Occipital lobe (tissue), 2 donors: ENCODE results near the gene ZNF581. TPM values are rescaled to one million over a fixed set of nuclear protein-coding genes. Genes with fewer than 3 reads are reported as not detected.
A peak's percentile ranks its signal among the peaks of the same experiment; 100 is the strongest.

Experiments used
- DNase-seq: peaks from one replicate; lab custom pipeline; 2025; lab: John Stamatoyannopoulos, UW
- total RNA-seq: library from RNA; depleted of rRNA; stranded (reverse); fragments of >200 nt; gene quantifications from one replicate; pipeline ENCODE4 v1.2.3, GENCODE V29; 2014

Gene ZNF581
- total RNA-seq, 1 donor from 2014 or later = 5.6 TPM

DNA sequence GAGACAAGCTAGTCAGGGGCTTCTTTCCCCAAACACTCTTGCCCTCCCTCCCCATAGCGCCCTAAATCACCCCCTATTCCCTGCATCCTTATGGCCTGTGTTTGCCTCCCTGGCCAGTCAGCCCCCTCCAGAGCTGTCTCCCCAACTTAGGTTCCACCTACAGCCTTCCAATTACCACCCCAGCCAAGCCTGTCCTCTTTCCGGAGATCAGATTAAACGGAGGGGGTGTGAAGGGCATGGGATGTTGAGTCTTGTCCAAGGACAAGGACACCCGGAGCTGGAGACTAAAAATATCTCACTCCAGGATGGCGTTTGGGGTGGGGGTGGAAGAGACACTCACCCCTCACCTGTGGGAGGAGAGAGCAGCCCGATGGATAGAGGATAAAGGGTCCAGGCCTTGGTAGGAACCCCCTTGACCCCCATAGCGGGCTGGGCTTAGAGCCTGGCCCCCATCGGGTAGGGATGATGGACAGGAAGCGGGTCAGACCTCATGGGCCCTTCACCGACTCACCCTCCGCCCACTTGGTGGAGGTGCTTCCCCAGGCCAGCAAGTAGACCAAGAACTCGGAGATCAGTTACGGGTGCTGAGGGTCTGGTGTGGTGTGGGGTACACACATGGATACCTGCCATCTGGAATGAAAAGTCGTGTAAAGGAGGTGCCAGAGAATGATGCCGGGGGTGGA lies 32.0 kb upstream of the ZNF581 start:
- DNase-seq = no peak

DNA sequence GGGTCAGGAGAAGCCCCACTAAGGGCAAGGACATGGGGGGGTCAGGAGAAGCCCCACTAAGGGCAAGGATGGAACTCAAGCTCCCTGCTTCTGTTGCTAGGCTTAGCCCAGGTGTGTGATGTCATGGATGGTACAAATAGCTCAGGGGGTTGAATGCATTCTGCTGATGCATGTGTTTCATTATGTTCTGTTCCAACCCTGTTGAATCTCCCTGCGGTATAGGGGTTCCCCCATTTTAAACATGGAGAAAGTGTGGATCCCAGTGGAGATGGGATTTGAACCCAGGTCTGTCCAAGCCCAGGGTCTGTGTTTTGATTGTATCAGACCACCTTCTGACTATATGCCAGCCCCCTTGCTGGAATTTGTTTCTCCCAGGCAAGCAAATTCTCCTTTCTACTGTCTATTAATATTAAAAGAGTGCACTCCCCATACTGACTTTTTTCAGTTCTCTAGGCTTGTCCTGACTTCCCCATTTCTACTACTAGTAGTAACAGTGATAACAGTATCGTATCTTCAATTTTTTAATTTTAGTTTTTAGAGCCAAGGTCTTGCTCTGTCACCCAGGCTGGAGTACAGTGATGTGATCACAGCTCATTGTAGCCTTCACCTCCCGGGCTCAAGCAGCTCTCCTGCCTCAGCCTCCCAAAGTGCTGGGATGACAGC lies 31.3 kb upstream of the ZNF581 start:
- no peak for DNase-seq

DNA sequence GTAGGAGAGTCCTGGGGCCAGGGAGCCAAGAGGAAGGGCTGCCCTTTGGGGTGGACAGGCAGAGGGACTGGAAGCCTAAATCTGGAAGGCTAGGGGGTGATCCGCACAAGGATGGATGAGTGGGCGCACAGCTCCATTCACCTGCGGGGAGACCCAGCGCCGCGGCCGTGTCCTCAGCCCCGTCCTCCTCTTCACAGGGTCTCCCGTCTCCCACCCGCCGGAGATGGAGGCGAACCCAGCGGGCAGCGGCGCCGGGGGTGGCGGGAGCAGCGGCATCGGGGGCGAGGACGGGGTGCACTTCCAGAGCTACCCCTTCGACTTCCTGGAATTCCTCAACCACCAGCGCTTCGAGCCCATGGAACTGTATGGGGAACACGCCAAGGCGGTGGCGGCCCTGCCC lies 30.1 kb upstream of the ZNF581 start:
- no peak for DNase-seq

DNA sequence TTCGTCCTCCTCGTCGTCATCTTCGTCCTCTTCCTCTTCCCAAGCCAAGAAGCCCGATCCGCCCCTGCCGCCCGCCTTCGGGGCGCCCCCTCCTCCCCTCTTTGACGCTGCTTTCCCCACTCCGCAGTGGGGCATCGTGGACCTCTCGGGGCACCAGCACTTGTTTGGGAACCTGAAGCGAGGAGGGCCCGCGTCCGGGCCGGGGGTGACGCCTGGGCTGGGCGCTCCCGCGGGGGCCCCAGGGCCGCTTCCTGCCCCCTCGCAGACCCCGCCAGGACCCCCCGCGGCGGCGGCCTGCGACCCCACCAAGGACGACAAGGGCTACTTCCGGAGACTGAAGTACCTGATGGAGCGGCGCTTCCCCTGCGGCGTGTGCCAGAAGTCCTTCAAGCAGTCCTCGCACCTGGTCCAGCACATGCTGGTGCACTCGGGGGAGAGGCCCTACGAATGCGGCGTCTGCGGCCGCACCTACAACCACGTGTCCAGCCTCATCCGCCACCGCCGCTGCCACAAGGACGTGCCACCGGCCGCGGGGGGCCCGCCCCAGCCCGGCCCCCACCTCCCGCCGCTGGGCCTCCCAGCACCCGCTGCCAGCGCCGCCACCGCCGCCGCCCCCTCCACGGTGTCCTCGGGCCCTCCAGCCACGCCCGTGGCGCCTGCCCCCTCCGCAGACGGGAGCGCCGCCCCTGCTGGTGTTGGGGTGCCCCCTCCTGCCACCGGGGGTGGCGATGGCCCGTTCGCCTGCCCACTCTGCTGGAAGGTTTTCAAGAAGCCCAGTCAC lies 29.3 kb upstream of the ZNF581 start:
- no peak for DNase-seq

- DNase-seq = no peak
These were observed 28.5 kb upstream of the ZNF581 start for GRCh38 chr19:55614711-55615542.

- DNase-seq = no peak
These were observed 27.7 kb upstream of the ZNF581 start for GRCh38 chr19:55615543-55616394.

- DNase-seq = no peak
These were observed 27.0 kb upstream of the ZNF581 start for GRCh38 chr19:55616395-55616875.

DNA sequence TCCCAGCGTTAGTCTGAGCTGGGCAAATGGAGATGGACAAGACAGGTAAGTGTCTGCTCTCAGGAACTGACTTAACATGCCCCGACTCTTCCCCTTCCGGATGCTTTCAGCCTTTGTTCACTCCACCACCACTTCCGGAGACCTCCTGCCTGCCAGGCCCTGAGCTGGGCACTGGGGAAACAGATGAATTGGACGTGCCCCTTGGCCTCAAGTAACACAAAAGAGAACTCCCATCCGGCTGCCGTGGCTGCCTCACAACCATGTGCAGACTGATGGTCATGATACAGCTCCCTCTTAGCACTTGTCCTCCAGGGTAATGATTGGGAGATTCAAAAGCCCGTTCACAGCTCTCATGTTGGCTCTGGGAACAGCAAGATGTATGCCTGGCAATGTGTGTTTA lies 26.0 kb upstream of the ZNF581 start:
- DNase-seq = no peak

DNA sequence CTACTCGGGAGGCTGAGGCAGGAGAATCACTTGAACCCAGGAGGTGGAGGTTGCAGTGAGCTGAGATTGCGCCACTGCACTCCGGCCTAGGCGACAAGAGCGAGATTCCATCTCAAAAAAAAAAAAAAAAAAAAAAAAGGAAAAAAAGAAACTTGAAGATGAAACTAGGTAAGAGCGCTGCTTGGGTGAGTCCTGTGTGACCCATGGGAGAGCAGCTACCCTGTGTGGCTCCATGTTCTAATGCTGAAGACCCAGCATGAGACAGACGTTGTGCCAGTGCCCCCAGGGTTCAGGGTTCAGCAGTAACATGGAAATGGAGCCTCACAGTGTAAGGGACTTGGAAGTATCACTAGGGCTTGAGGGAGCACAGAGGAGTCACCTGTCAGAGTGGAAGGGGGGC lies 25.0 kb upstream of the ZNF581 start:
- DNase-seq = no peak

GRCh38 chr19:55619286-55619685 lies 24.2 kb upstream of the ZNF581 start:
- no peak for DNase-seq

DNA sequence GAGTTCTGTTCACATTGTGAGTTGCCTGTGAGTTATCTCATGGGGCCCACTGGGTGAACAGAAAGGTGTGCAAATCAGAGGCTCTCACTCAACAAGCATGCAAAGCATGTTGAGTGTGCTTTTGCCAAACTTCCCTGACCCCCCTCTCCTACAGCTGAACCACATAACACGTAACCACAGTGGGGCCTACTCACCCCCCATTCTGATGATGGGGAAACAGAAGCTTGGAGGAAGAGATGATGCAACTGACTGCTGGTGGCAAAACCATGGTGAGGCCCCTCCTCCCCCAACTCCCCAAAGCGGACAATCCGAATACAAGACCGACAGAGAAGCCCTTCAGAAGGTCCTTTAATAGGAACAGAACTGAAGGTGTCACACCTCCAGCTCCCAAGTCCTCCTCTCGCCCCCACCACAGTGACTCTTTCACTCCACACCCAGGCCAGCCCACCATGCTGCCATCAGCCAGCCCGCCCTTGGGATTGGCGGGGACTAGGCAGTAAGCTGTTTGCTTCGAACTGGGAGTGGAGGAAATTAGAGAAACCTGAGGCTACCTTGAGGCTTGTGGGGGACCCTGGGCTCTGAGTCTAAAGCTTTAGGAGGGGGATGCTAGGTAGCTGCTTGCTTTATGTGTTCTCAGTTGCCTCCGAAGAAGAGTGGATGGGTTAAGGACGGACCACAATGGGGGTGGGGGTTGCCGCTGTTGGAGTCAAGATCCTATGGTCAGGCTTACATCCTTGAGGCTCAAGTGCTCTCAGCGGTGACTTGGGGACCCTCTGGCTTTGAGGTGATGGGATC lies 22.8 kb upstream of the ZNF581 start:
- DNase-seq = no peak

GRCh38 chr19:55621205-55621672 lies 22.2 kb upstream of the ZNF581 start:
- no peak for DNase-seq

GRCh38 chr19:55621673-55622231 lies 21.7 kb upstream of the ZNF581 start:
- DNase-seq = no peak

DNA sequence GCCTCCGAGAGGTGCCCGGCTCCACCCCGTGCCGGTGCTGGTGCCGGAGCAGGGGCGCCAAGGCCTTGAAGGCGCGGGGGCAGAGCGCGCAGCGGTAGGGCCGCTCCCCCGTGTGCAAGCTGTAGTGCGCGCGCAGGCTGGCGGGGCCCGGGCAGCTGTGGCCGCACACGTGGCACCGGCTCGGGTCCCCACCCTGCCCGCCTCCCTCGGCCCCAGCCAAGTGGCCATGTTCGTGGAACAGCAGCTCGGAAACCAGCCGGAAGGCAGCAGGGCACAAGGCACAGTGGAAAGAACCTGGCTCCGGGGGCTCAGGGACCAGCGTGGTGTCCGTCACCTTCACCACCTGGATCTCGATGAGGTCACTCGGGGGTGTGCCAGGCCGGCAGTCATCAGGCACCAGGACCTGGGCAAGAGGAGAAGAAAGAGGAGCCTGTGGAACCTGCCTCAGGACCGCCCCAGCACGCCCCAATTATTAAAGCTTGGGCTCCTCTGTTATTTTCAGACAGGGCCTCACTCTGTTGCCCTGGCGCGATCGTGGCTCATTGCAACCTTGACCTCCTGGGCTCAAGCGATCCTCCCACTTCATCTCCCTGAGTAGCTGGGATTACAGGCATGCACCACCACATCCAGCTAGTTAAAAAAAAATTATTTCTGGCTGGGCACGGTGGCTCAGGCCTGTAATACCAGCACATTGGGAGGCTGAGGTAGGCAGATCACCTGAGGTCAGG lies 21.0 kb upstream of the ZNF581 start:
- DNase-seq = no peak

- DNase-seq = no peak
These were observed 20.3 kb upstream of the ZNF581 start for GRCh38 chr19:55623130-55623529.

DNA sequence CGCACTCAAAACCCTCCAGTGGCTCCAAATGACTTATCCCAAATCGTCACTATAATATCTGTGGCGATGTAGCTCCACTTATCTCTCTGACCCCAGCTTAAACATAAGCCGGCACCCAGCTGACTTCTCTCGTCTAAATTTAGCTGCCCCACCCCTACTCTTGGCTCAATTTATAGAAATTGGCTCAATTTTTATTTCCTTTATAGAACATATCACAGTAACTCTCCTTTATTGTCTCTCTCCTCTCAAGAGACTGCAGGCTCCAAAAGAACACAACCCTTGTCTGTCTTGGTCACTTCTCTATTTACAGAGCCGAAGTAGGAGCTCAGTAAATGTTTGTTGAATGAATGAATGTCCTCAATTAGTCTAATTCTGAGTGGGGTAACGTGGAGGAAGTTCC lies 19.9 kb upstream of the ZNF581 start:
- no peak for DNase-seq

- peak; percentile 91 for DNase-seq
These were observed 19.1 kb upstream of the ZNF581 start, which contains the start of gene ZNF784 for GRCh38 chr19:55624109-55625003. ZNF784 (minus strand) TSS chr19:55624566; CDS start chr19:55624561, 5 bp downstream.

- no peak for DNase-seq
These were observed 18.5 kb upstream of the ZNF581 start for GRCh38 chr19:55625004-55625326.
